Astrocyte (in vitro differentiated cells and primary cell): Measurements from ENCODE around the gene LMTK2. TPM values are rescaled to one million over a fixed set of nuclear protein-coding genes. Genes with fewer than 3 reads are reported as not detected.

Experiments used
- DNase-seq: peaks from one replicate; pipeline ENCODE4 v3.0.0-alpha.2; 2010; ENCODE audit warnings: low read depth
- FAIRE-seq: peaks from 2 replicates; lab custom pipeline; 2011; peaks lifted over from hg19 to GRCh38; lab: Jason Lieb, UNC
- H2AFZ ChIP-seq: 2 replicates; pipeline ENCODE4 v1.6.0; 2012; ENCODE audit warnings: low read depth, low read length, inconsistent platforms
- H3K27ac ChIP-seq: 2 replicates; pipeline ENCODE4 v1.5.1; 2011; ENCODE audit warnings: low read depth, low read length, inconsistent platforms
- H3K27me3 ChIP-seq: 2 replicates; pipeline ENCODE4 v1.6.0; 2011; ENCODE audit warnings: low read length, inconsistent platforms; ENCODE audit not compliant: insufficient read depth
- H3K36me3 ChIP-seq: 2 replicates; pipeline ENCODE4 v1.5.1; 2011; ENCODE audit warnings: low read length, inconsistent platforms; ENCODE audit not compliant: insufficient read depth
- H3K4me1 ChIP-seq: 2 replicates; pipeline ENCODE4 v1.5.1; 2011; ENCODE audit warnings: low read length, inconsistent platforms; ENCODE audit not compliant: insufficient read depth
- H3K4me2 ChIP-seq: 2 replicates; pipeline ENCODE4 v1.6.0; 2012; ENCODE audit warnings: low read length, inconsistent platforms
- H3K4me3 ChIP-seq: 2 replicates; pipeline ENCODE4 v1.5.1; 2011; ENCODE audit warnings: low read depth, mild to moderate bottlenecking, low read length, inconsistent platforms; ENCODE audit not compliant: insufficient read depth
- H3K79me2 ChIP-seq: 2 replicates; pipeline ENCODE4 v1.6.0; 2012; ENCODE audit warnings: mild to moderate bottlenecking, low read length, inconsistent platforms; ENCODE audit not compliant: insufficient read depth
- H3K9ac ChIP-seq: 2 replicates; pipeline ENCODE4 v1.6.0; 2012; ENCODE audit warnings: mild to moderate bottlenecking, low read length, inconsistent platforms
- H3K9me3 ChIP-seq: 2 replicates; pipeline ENCODE4 v1.5.1; 2012; ENCODE audit warnings: low read depth, mild to moderate bottlenecking, low read length, inconsistent platforms; ENCODE audit not compliant: insufficient read depth
- H4K20me1 ChIP-seq: 2 replicates; pipeline ENCODE4 v1.6.0; 2012; ENCODE audit warnings: low read length, inconsistent platforms; ENCODE audit not compliant: insufficient read depth
- H3K27ac Mint-ChIP-seq: one replicate; pipeline ENCODE4 v1.8.0; 2021; ENCODE audit warnings: mild to moderate bottlenecking, mixed read lengths; ENCODE audit not compliant: unreplicated experiment
- H3K27me3 Mint-ChIP-seq: one replicate; pipeline ENCODE4 v1.8.0; 2021; ENCODE audit warnings: low read depth, mixed read lengths; ENCODE audit not compliant: unreplicated experiment
- H3K36me3 Mint-ChIP-seq: one replicate; pipeline ENCODE4 v1.8.0; 2021; ENCODE audit warnings: low read depth, mixed read lengths; ENCODE audit not compliant: unreplicated experiment
- H3K4me1 Mint-ChIP-seq: one replicate; pipeline ENCODE4 v1.8.0; 2021; ENCODE audit warnings: low read depth, mixed read lengths; ENCODE audit not compliant: unreplicated experiment
- H3K4me3 Mint-ChIP-seq: one replicate; pipeline ENCODE4 v1.8.0; 2021; ENCODE audit warnings: mild to moderate bottlenecking, moderate library complexity, mixed read lengths; ENCODE audit not compliant: unreplicated experiment
- H3K9me3 Mint-ChIP-seq: one replicate; pipeline ENCODE4 v1.8.0; 2021; ENCODE audit warnings: mild to moderate bottlenecking, mixed read lengths; ENCODE audit not compliant: unreplicated experiment
- EZH2 ChIP-seq: IDR thresholded peaks from 2 replicates; pipeline ENCODE4 v1.6.1; 2012; ENCODE audit warnings: mild to moderate bottlenecking, low read length, inconsistent platforms; ENCODE audit not compliant: insufficient read depth
- total RNA-seq: library from RNA; stranded (reverse); gene quantifications from 2 replicates; pipeline ENCODE4 v1.2.1, GENCODE V29; 2021
- TF ChIP-seq, protein P1 (sequence below): IDR thresholded peaks from 2 replicates; pipeline ENCODE4 v1.5.1; 2011; ENCODE audit warnings: low read depth, mild to moderate bottlenecking, inconsistent platforms, low read length, moderate library complexity; ENCODE audit not compliant: insufficient read depth

Gene LMTK2
- total RNA-seq, 1 donor from 2014 or later, result 15.2 TPM

DNA sequence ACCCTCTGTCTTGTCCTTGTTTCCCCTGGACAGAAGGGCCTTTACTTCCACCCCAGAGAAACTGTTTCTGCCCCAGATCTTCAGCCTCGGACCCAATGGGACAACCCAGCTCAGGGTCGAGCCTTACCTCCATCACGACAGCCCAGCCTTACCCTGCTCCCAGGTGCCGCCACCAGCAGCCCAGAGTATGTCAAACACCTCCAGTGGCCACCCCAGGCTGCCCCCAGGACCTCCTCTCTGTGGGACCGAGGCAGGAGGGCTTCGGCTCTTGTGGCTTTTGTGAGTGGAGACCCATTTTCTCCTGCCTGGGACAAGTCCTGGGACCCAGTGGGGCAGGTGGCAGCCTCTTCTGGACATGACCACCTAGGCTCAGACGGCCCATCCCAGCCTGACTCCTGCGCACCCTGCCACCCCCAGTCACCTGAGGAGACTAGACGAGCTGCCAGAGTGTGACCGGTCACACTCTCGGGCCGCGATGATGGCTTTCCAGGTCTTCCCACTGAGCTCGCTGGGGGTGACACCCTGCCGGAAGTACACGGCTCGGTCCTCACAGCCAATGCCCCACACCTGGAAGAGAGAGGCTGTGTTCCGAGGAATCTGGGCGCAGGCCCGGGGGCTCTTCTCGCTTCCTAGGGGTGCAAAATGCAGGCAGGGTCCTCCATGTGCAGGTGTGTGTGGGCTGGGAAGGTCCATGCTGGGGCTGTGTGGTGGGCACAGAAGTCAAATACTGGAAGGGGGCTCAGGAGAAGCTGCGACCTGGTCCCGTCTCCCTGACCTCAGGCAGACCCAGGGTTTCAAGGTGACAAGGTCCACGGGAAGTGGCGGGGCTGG is 129.9 kb downstream of the LMTK2 start:
- Histone ChIP-seq H3K27me3 (no peaks in the 10 kb centered on the region), H3K4me3 (no peak overlapping the region), H2AFZ (no peak overlapping the region), H3K4me2 (no peak overlapping the region), H3K9ac (no peak overlapping the region), H3K36me3 (no peaks in the 10 kb centered on the region), H3K9me3 (no peaks in the 10 kb centered on the region), H3K79me2 (no peaks in the 10 kb centered on the region), H4K20me1 (no peaks in the 10 kb centered on the region), H3K4me1 (peaks cover 10% of the 10 kb centered on the region), H3K27ac (no peak overlapping the region)
- FAIRE-seq (no peak), DNase-seq (no peak)
- no peak overlapping the region for H3K27ac Mint-ChIP-seq
- peaks cover 3% of the 10 kb centered on the region for H3K9me3 Mint-ChIP-seq
- TF ChIP-seq, protein P1, sequence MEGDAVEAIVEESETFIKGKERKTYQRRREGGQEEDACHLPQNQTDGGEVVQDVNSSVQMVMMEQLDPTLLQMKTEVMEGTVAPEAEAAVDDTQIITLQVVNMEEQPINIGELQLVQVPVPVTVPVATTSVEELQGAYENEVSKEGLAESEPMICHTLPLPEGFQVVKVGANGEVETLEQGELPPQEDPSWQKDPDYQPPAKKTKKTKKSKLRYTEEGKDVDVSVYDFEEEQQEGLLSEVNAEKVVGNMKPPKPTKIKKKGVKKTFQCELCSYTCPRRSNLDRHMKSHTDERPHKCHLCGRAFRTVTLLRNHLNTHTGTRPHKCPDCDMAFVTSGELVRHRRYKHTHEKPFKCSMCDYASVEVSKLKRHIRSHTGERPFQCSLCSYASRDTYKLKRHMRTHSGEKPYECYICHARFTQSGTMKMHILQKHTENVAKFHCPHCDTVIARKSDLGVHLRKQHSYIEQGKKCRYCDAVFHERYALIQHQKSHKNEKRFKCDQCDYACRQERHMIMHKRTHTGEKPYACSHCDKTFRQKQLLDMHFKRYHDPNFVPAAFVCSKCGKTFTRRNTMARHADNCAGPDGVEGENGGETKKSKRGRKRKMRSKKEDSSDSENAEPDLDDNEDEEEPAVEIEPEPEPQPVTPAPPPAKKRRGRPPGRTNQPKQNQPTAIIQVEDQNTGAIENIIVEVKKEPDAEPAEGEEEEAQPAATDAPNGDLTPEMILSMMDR, result no peak
- TF ChIP-seq EZH2, result no peak
- peaks cover 16% of the 10 kb centered on the region for H3K4me1 Mint-ChIP-seq
- H3K27me3 Mint-ChIP-seq, result no peaks in the 10 kb centered on the region
- H3K36me3 Mint-ChIP-seq, result peaks cover 29% of the 10 kb centered on the region
- no peak overlapping the region for H3K4me3 Mint-ChIP-seq

DNA sequence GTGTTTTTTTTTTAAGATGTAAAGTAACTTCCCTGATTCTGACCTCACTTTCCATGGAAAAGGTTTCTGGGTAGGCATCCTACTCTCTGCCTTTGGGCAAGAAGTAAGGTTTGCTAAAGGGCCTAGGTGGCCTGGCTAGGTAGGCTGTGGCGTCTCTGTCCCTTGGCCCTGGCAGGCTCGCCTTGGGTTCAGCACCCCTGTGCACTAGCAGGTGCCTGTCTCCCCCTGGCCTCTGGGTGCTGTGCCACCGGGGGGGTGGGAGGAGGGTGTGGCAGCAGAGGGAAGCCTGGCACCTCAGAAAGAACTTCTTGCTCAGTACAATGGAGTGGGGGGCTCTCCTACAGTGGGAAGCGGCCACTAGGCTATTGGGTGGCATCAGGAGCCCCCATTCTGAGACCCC is 131.4 kb downstream of the LMTK2 start:
- Mint-ChIP-seq H3K9me3 (peaks cover 3% of the 10 kb centered on the region), H3K27ac (peak overlapping the region; percentile 99), H3K27me3 (no peaks in the 10 kb centered on the region), H3K4me1 (peaks cover 16% of the 10 kb centered on the region), H3K36me3 (peaks cover 29% of the 10 kb centered on the region), H3K4me3 (no peak overlapping the region)
- Histone ChIP-seq H3K9me3 (no peaks in the 10 kb centered on the region), H4K20me1 (no peaks in the 10 kb centered on the region), H3K9ac (peak overlapping the region; percentile 65), H3K4me2 (no peak overlapping the region), H3K4me1 (peaks cover 10% of the 10 kb centered on the region), H3K79me2 (no peaks in the 10 kb centered on the region), H3K27me3 (no peaks in the 10 kb centered on the region), H3K36me3 (no peaks in the 10 kb centered on the region), H3K4me3 (no peak overlapping the region), H3K27ac (peak overlapping the region; percentile 88), H2AFZ (no peak overlapping the region)
- no peak for TF ChIP-seq EZH2
- TF ChIP-seq, protein P1, result no peak
- FAIRE-seq, result no peak
- DNase-seq, result no peak

GRCh38 chr7:98238976-98239375 is 132.3 kb downstream of the LMTK2 start:
- no peaks in the 10 kb centered on the region for H3K79me2 ChIP-seq
- Mint-ChIP-seq H3K4me1 (peaks cover 16% of the 10 kb centered on the region), H3K4me3 (peak overlapping the region; percentile 40), H3K27me3 (no peaks in the 10 kb centered on the region), H3K36me3 (peaks cover 29% of the 10 kb centered on the region), H3K27ac (peak overlapping the region; percentile 99), H3K9me3 (peaks cover 3% of the 10 kb centered on the region)
- FAIRE-seq (no peak), DNase-seq (peak; percentile 75)
- no peaks in the 10 kb centered on the region for H4K20me1 ChIP-seq
- no peak overlapping the region for H2AFZ ChIP-seq
- H3K4me3 ChIP-seq, result no peak overlapping the region
- no peak for TF ChIP-seq EZH2
- TF ChIP-seq, protein P1, result no peak
- H3K27me3 ChIP-seq, result no peaks in the 10 kb centered on the region
- no peaks in the 10 kb centered on the region for H3K9me3 ChIP-seq
- peaks cover 10% of the 10 kb centered on the region for H3K4me1 ChIP-seq
- no peaks in the 10 kb centered on the region for H3K36me3 ChIP-seq
- peak overlapping the region; percentile 47 for H3K4me2 ChIP-seq
- H3K9ac ChIP-seq, result peak overlapping the region; percentile 65
- peak overlapping the region; percentile 88 for H3K27ac ChIP-seq
